Embryonic facial prominence (tissue), 1 donor: ENCODE results near the gene WFDC10A.
"Not testable (repeated sequence)": the region's sequence is repeated elsewhere in the genome, so short reads cannot be mapped to it uniquely, and the experiment has no call there.

Experiments used
- DNase-seq: peaks from one replicate; pipeline ENCODE4 v3.0.0-alpha.2; 2016; ENCODE audit errors: extremely low spot score

WFDC10A gene

GRCh38 chr20:45629496-45630100 is at the start of gene WFDC10A:
WFDC10A (plus strand) TSS chr20:45629739; CDS start chr20:45629814, 75 bp downstream.
- DNase-seq: no peak

DNA sequence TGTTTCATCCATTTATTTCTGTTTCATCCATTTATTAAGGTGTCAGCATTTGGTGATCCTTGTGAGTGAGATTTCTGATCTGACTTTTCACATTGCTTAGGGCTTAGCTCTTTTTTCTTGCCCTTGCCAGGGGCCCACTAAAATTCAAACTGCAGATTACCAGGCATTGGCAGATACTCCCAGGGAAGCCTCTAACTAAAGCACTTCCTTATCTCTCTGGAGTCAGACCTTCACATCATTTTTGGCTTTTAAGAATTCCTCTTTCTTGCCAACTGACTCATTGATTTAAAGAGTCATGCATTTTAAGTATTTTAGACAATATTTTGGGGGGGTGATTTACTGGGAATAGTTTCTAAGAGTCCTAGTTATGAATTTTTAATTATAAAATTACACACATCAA is 47.8 kb upstream of the WFDC10A start:
- no peak for DNase-seq

- DNase-seq: no peak
Observed at GRCh38 chr20:45583502-45583901, 46.0 kb upstream of the WFDC10A start.

GRCh38 chr20:45584294-45584693 is 45.2 kb upstream of the WFDC10A start:
- DNase-seq: not testable (repeated sequence)

GRCh38 chr20:45585986-45586385 is 43.6 kb upstream of the WFDC10A start:
- DNase-seq: not testable (repeated sequence)

DNA sequence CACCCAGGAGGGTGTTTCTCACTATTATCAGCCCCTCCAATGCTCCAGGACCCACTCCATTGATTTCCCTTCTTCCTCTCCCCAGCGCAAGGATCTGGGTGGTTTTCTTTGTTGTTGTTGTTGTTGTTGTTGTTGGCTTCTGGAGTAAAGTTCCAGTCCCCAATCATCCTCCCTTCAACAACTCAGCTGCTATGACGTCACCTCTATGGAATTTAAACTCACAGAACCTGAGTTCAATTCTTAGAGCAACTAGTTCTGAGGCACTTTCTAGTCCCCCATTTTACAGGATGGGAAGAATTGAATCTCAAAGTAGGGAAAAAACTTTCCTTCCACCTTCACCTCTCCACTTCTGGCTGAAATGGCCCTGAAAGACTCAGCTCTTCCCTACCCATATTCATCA is 40.7 kb upstream of the WFDC10A start:
- DNase-seq: no peak

DNA sequence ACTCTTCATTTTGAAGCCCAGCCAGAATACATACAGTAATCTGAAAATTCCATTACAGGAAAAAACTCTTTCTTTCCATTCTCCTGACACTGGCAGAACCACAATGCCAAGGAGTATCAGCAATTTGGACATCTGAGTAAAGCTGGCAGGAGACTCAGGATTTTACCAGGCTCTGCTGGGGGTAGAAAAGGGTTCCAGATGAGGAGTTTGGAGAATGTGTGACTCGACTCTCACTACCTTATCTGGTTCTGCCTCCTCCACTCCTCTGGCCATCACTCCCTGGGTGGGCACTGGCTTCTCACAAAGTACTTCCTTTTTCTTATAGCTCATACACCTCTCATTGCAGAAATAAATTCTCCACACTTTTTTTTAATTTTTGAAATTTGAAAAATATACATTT is 39.8 kb upstream of the WFDC10A start:
- DNase-seq: no peak

- no peak for DNase-seq
Observed at GRCh38 chr20:45592574-45593189, 36.9 kb upstream of the WFDC10A start.

- DNase-seq: no peak
Observed at GRCh38 chr20:45593498-45593897, 36.0 kb upstream of the WFDC10A start.

DNA sequence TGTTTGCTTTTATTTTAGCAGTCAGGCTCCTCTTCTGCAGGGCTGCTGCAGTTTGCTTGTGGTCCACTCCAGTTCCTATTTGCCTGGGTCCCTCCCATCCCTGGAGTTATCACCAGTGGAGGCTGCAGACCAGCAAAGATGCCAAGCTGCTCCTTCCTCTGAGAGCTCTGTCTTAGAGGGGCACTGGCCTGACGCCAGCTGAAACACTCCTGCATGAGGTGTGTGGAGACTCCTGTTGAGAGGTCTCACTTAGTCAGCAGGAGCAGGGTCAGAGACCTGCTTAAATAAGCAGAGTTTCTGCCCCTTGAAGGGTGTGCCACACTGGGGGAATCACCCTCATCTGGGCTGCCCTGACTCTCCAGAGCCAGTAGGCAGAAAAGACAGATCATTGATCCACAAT is 34.3 kb upstream of the WFDC10A start:
- DNase-seq: no peak

GRCh38 chr20:45607810-45608209 is 21.7 kb upstream of the WFDC10A start:
- no peak for DNase-seq

DNA sequence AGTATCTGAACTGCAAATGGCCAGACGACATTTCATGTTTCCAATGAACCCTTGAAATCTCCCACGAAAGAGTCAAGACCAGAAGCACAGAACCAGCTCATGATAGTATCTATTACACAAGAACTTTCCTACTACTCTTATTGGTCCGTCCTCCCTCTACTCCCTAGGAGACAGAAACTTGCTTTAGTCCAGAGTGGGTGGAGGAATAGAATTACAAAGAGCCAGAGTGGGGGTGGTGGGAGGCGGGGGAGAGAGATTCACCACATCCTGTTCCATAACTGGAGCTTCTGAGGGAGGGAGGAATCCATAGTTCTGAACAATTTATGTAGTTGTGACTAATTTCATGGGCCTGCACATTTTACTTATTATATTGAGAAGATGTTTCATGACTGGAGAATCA is 18.5 kb upstream of the WFDC10A start:
- no peak for DNase-seq

GRCh38 chr20:45612314-45612713 is 17.2 kb upstream of the WFDC10A start:
- no peak for DNase-seq

DNA sequence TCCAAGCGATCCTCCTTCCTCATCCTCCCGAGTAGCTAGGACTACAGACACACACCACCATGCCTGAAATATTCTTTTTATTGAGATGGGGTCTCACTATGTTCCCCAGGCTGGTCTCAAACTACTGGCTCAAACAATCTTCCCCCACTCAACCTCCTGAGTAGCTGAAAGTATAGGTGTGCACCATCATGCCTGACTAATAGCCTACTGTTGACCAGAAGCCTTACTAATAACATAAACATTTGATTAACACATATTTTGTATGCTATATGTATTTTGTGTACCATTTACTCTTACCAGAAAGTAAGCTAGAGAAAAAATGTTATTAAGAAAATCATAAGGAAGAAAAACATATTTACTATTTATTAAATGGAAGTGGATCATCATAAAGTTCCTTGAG is 11.9 kb upstream of the WFDC10A start:
- DNase-seq: no peak

GRCh38 chr20:45621593-45621992 is 7.9 kb upstream of the WFDC10A start:
- no peak for DNase-seq

DNA sequence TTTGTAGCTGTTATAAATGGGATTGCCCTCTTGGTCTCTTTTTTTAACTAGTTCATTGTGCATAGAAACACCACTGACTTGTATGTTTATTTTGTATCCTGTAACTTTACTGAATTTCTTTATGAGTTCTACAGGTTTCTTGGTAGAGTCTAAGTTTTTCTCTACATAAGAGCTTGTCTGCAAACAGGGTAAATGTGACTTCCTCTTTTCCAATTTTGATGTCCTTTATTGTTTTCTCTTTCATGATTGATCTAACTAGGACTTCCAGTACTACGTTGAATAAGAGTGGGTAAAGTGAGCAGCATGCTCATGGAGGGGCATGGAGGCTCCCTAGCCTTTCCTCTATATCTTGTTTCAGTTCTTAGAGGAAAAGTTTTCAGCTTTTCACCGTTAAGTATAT is 3.0 kb upstream of the WFDC10A start:
- no peak for DNase-seq

DNA sequence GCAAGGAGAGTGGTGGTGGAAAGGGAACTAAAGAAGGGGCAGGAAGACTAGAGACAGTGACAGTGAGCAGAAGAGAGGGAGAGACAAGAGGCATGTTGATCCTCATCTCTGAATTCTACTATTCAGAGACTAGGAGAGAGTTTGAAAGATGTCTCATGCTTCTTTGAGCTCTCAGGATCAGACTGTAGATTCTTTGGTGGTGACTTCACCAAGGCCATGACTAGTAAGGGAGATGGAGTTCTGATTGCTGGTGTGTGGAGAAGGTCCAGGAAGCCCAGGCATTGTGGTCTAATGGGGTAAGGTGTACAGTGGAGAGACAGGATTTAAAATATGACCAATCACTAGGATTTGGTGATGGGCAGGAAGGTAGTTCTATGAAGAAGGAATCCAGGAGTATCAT is 832 bp downstream of the WFDC10A start:
- no peak for DNase-seq

GRCh38 chr20:45631184-45631583 is 1.6 kb downstream of the WFDC10A start, which contains the start of gene WFDC9:
WFDC9 (minus strand) TSS chr20:45631284; CDS start chr20:45610181, 21,103 bp downstream.
- no peak for DNase-seq

DNA sequence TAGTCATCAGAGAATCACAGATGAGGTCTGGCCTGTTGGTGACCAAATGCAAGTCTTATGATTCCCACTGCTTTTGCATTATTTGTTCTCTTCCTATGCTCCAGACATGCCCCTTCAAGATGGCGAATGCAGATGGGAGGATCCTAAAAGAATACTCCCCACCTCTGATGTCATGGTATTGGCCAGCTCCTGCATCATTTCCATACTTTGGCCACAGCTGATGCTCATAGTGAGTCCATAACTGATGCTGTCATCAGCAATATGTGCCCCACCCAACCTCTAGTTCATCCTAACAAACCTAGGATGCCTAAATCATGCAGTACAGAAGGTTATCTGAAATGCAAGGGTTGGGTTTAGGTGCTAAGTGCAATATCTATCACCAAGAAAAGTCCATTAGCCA is 7.0 kb downstream of the WFDC10A start:
- DNase-seq: no peak

- no peak for DNase-seq
Observed at GRCh38 chr20:45639687-45640086, 10.1 kb downstream of the WFDC10A start.

GRCh38 chr20:45641076-45641475 is 11.5 kb downstream of the WFDC10A start:
- not testable (repeated sequence) for DNase-seq

DNA sequence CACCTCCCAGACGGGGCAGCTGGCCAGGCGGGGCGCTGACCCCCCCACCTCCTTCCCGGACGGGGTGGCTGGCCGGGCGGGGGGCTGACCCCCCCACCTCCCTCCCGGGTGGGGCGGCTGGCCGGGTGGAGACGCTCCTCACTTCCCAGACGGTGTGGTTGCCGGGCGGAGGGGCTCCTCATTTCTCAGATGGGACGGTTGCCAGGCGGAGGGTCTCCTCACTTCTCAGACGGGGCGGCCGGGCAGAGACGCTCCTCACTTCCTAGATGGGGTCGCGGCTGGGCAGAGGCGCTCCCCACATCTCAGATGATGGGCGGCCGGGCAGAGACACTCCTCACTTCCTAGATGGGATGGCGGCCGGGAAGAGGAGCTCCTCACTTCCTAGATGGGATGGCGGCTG is 16.3 kb downstream of the WFDC10A start:
- not testable (repeated sequence) for DNase-seq

DNA sequence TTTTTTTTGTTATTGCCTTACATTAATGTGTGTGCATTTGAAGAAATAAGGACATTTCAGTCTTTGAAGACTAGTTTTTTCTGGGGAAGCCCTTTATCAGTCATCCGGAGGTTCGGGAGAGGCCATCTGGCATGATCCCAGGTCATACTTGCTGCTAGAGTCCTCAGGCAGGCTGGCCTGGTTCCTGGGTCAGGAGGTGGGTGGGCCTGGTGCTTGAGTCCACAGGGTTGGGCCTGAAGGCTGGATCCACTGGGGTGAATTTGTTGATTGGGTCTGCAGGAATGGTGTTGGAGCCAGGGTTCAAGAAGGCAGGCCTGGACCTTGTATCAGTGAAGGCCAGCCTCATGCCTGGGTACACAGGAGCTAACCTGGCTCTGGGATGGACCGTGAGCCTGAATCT is 17.3 kb downstream of the WFDC10A start:
- no peak for DNase-seq
